HL-60 (cell line): ENCODE results near the gene PDE3A.

Experiments used
- DNase-seq, 2 experiments: peaks; one replicate each; pipeline ENCODE4 v3.0.0-alpha.2; 2010 to 2020; ENCODE audit warnings: low read depth in 1 of 2, low spot score in 1 of 2
- H3K27ac ChIP-seq: fragments of 250-450 bp; sonication (Bioruptor Pico); replicated peaks from 2 replicates; pipeline ENCODE4 v1.5.1; 2020; ENCODE audit warnings: mild to moderate bottlenecking, moderate library complexity
- H3K27me3 ChIP-seq: fragments of 250-450 bp; sonication (Bioruptor Pico); 2 replicates; pipeline ENCODE4 v1.5.1; 2021; ENCODE audit warnings: mild to moderate bottlenecking, moderate library complexity; ENCODE audit not compliant: insufficient read depth, poor library complexity, severe bottlenecking
- H3K4me3 ChIP-seq: replicated peaks from 2 replicates; pipeline ENCODE4 v1.5.1; 2011; ENCODE audit warnings: mild to moderate bottlenecking, control low read depth, low read length; ENCODE audit not compliant: insufficient read depth
- CTCF ChIP-seq: IDR thresholded peaks from one replicate; pipeline ENCODE4 v1.5.1; 2011; ENCODE audit warnings: low read length, control low read depth, inconsistent platforms; ENCODE audit not compliant: insufficient read depth
- GABPA ChIP-seq: IDR thresholded peaks from 2 replicates; pipeline ENCODE4 v1.6.1; 2012; ENCODE audit warnings: low read depth
- POLR2AphosphoS5 ChIP-seq: IDR thresholded peaks from 2 replicates; pipeline ENCODE4 v1.6.1; 2012; ENCODE audit warnings: low read depth
- REST ChIP-seq: IDR thresholded peaks from 2 replicates; pipeline ENCODE4 v1.6.1; 2012; ENCODE audit warnings: low read depth; ENCODE audit not compliant: insufficient replicate concordance
- SPI1 ChIP-seq: IDR thresholded peaks from 2 replicates; pipeline ENCODE4 v1.6.1; 2012; ENCODE audit warnings: low read depth, mild to moderate bottlenecking, borderline replicate concordance

Gene PDE3A

GRCh38 chr12:20627001-20627588, 258.8 kb downstream of the PDE3A start:
- TF ChIP-seq POLR2AphosphoS5 (no peak), GABPA (no peak), CTCF (no peak), SPI1 (no peak), REST (no peak)
- Histone ChIP-seq H3K27ac (no peak overlapping the region), H3K4me3 (no peak overlapping the region), H3K27me3 (no peaks in the 10 kb centered on the region)
- no peak for DNase-seq

GRCh38 chr12:20628226-20628787, 260.0 kb downstream of the PDE3A start:
- H3K4me3 ChIP-seq, result no peak overlapping the region

More at GRCh38 chr12:20628226-20628787, 260.0 kb downstream of the PDE3A start:
- TF ChIP-seq CTCF (no peak), REST (no peak), GABPA (no peak), POLR2AphosphoS5 (no peak), SPI1 (no peak)
- H3K27me3 ChIP-seq, result no peaks in the 10 kb centered on the region
- DNase-seq, result no peak
- no peak overlapping the region for H3K27ac ChIP-seq
